ENCODE results near the gene KLHL24.
"Not testable (repeated sequence)": the region's sequence is repeated elsewhere in the genome, so short reads cannot be mapped to it uniquely, and the experiment has no call there.

Gene KLHL24

DNA sequence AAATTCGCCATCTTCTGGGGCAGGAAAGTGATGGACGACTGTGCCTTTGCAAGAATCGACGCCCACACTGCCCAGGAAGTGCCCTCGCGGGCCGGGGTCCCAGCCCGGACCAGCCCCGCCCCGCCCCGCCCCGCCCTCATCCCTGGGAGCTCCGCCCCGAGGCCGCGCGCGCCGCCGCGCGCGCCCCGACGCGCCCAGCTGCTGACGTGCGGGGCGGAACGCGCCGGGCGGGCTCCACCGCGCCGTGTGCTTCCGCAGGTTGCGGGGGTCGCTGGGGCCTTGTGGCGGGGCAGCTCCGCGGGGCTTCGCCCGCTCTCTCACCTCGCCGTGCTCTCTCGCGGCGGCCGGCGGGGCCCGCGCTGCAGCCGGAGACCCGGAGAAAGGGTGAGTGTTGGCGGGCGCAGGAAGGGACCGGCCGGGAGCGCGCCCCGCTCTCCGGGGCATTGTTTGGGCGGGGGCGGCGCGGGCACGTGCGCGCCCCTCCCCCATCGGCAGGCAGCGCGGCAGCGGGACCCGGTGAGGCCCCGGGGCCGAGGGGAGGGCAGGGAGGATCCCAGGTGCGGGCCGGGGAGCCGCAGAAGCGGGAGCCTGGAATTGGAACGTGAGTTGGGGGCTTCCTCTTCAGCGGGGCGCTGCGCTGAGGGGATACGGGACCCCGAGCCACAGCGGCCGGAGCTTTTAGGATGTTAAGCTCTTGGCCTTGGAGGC lies 62.3 kb downstream of the KLHL24 start, which contains the start of gene YEATS2:
YEATS2 (plus strand) TSS at position 188 of the 708 bp plus-strand sequence. CDS start 17,366 bp downstream, outside the sequence.
- DNase-seq = peak; percentile 84 to 88

GRCh38 chr3:183698318-183698751 lies 62.9 kb downstream of the KLHL24 start:
- DNase-seq = peak; percentile 63 to 67

- no peak for DNase-seq
Measured at GRCh38 chr3:183698756-183699155, 63.3 kb downstream of the KLHL24 start.

DNA sequence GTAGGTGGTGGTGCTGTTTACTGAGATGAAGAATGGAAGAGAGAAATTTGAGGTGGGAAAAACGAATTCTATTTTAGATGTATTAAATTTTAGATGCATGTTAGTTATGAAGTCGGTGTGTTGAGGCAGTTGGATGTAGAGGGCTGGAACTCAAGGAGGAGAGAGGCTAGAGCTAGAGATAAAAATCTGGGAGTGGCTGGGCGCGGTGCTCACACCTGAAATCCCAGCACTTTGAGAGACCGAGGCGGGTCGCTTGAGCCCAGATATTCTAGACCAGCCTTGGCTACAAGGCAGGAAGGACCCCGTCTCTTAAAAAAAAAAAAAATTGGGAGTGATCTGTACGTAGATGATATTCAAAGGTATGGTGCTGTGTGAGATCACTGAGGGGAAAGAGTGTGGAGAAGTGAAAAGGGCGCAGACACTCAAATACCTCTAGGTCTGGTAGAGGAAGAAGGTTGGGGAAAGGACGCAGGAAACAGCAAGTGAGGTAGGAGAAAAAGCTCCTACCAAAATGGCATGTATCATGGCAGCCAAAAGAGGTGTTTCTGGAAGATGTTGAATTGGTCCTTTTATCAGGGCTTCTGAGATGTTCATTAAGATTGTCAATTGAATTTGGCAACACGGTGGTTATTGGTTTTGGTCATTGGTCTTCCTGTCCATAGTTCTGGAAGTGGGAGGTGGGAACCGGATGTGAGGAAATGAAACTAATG lies 64.0 kb downstream of the KLHL24 start:
- no peak for DNase-seq

GRCh38 chr3:183701744-183702143 lies 66.3 kb downstream of the KLHL24 start:
- no peak for DNase-seq

- DNase-seq = not testable (repeated sequence)
Measured at GRCh38 chr3:183703892-183704291, 68.5 kb downstream of the KLHL24 start.

- DNase-seq = no peak
Measured at GRCh38 chr3:183710231-183710630, 74.8 kb downstream of the KLHL24 start.

DNA sequence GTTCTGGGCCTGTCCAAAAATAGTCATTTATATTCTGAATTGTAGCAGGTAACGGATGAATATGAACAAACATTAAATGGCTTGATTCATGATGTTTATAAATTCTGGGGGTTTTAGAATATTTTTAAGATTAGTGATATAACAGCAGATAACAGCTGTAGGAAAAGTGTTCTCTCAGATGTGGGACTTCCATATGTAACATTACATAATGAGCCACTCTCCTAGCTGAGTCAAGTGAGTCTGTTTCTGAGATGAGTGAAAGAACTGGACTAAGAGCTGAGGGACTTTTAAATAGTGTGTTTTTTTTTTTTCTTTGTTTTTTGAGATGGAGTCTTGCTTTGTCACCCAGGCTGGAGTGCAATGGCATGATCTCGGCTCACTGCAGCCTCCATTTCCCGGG lies 76.1 kb downstream of the KLHL24 start:
- DNase-seq = no peak

- no peak for DNase-seq
Measured at GRCh38 chr3:183714622-183715021, 79.2 kb downstream of the KLHL24 start.

DNA sequence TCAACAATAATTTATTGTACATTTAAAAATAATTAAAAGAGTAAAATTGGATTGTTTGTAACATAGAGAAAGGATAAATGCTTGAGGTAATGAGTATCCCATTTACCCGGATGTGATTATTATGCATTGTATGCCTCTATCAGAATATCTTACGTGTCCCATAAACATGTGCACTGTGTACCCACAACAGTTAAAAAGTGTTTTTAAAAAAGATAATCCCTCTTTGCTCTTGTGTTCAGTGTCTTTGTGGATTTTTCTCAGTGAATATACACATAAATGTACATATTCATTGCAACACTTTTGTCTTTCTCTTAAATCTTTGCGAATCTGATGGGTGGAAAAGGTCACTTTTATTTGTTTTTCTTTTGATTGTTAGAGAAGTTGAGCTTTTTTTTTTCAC lies 82.6 kb downstream of the KLHL24 start:
- DNase-seq = no peak

GRCh38 chr3:183725387-183725786 lies 90.0 kb downstream of the KLHL24 start:
- no peak for DNase-seq

DNA sequence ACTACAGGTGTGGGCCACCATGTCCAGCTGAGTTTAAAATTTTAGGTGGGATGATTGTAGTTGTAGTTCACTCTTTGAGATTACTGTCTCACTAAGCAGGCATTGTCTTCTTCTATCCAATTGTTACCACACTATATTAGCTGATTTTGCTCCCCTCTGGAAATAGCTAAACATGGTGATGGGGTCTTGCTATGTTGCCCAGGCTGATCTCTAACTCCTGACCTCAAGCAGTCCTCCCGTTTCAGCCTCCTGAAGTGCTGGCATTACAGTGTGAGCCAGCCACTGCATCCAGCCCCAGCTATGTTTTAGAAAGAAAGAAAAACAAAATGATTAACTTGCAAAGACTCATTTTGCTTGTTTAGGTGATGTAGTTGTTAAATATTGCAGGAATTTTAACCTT lies 92.8 kb downstream of the KLHL24 start:
- DNase-seq = no peak

- DNase-seq = no peak
Measured at GRCh38 chr3:183730361-183730760, 94.9 kb downstream of the KLHL24 start.

DNA sequence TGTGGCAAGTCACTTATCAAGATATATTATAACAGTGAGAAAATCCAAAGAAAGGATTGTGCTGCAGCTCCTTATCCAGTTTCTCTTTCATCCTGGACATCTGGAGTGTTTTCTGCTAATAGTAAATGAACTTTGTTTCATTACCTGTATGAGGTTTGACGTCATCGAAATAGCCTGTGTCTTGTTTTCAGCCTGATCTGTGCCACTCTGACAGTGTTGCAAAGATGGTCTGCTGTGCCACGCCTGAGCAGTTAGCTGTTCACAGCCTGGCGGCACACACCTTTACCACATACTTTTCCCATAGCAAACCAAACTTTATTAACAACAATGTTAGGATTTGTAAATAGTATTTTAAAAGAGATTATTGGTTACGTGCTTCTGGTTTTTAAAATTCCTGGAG lies 96.2 kb downstream of the KLHL24 start:
- DNase-seq = no peak

DNA sequence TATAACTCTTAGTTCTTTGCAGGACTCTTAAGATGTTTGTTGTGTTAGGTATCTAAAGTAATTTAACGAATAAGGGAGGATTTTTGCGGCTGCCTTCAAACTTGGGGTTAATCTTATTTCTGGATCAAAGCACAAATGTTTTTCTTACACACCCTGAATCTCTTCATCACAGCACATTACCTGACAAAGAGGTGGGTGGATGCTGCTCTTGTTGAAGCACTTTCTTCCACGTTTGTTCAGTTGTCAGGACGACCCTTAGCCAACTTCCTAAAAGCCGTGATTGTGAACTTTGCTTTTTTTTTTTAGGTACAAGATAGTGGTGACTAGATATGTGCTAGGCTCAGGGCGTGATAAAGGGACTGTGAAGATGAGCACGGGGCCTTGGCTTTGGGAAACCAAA lies 98.1 kb downstream of the KLHL24 start:
- no peak for DNase-seq

All from activated T-cell treated with anti-CD3 and anti-CD28 coated beads, Interleukin-2, amount 50 U/mL, for 48 hours (primary cell).